Measurements from ENCODE around the gene MED9. TPM values are rescaled to one million over a fixed set of nuclear protein-coding genes. Genes with fewer than 3 reads are reported as not detected.
A peak's percentile ranks its signal among the peaks of the same experiment; 100 is the strongest.

MED9 gene
- total and polyA plus RNA-seq, 4 donors: 6.6 to 11.1 (median 7.8) TPM

GRCh38 chr17:17495536-17496188 is 18.9 kb downstream of the MED9 start:
- DNase-seq (peak in 1 of 2 donors; percentile 83), ATAC-seq (ENCODE audit: low FRiP score) (peak; percentile 3)
- intact Hi-C loops (cut with DNase I): loop anchor here (1.0 to 5.0 kb wide), 6 partner anchors 19 to 147 kb away; partner anchors contain the start of genes MED9 (in 1 of the 2) and PEMT (in 1 of the 2)
- 1% methylated on average over 65 of the region's 65 CpGs for WGBS, 2 donors
- Histone ChIP-seq H3K36me3 (ENCODE audit: control insufficient read depth in 1 of 2, insufficient read depth in 2 of 2, low read length in 1 of 2) (peaks cover 0 to 4% of the 10 kb centered on the region in 2 donors), H3K9me3 (ENCODE audit: control insufficient read depth, low read length) (no peaks in the 10 kb centered on the region), H3K27ac (ENCODE audit: low read depth in 1 of 2, low read length in 2 of 2) (no peak overlapping the region), H3K4me1 (ENCODE audit: control insufficient read depth in 1 of 2, insufficient read depth in 2 of 2, low read length in 2 of 2) (no peaks in the 10 kb centered on the region), H3K27me3 (ENCODE audit: control insufficient read depth in 1 of 2, insufficient read depth in 2 of 2, low read length in 1 of 2) (no peaks in the 10 kb centered on the region), H3K4me3 (ENCODE audit: low read length in 2 of 2) (peak overlapping the region in 1 of 2 donors; percentile 6)

DNA sequence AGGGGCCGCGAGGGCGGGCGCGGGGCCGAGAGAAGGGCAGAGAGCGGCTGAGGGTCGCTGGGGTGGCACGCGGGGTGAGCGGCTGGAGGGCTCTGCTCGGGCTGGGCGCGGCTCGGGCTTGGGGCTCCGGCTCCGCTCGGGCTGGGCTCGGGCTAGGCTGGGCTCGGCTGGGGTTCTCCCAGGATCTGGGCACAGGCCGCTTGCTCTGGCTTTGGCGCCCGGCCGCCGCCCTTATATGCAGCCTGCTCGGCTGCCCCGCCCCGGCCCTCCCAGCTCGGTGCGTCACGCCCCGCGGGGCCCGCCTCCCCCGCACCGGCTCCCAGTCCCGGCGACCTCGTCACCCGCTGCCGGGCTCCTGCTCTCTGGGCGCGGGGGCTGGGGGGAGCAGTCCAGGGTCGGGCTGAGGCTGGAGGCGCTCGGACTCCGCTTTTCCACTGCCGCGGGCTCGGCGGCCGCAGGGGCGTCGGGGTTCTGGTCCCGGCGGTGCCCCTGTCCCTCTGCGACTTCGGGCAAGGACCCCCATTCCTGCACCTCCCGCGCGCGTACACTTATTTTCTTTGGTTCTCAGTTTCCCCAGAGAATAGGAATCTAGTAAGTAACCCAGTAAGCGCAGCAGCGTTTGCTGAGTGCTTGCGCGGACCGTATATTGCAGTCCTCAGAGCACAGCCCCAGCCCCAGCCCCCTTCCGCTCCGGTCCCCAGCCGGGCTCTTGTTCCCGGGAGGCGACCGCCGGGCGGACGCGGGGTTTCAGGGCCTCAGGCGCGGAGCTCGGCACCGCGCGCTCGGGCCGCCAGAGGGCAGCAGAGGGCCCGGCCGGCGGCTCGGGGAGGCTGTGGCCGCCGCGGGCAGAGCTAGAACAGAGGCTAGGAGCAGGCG is 19.6 kb downstream of the MED9 start, which contains the start of gene RASD1:
RASD1 (minus strand) TSS at position 207 of the 876 bp plus-strand sequence. CDS start 214 bp downstream, outside the sequence.
- intact Hi-C loops (cut with DNase I): loop anchor here (1.0 to 5.0 kb wide), 6 partner anchors 20 to 146 kb away; partner anchors contain the start of genes MED9 (in 1 of the 2) and PEMT (in 1 of the 2)
- H3K4me1 ChIP-seq (ENCODE audit: control insufficient read depth in 1 of 2, insufficient read depth in 2 of 2, low read length in 2 of 2): no peaks in the 10 kb centered on the region
- DNase-seq (peak; percentile 93 to 96), ATAC-seq (ENCODE audit: low FRiP score) (peak; percentile 95)
- H3K36me3 ChIP-seq (ENCODE audit: control insufficient read depth in 1 of 2, insufficient read depth in 2 of 2, low read length in 1 of 2): peaks cover 0 to 3% of the 10 kb centered on the region in 2 donors
- peak within 1 kb of the TSS in 1 of 2 donors; percentile 49 for H3K27ac ChIP-seq (ENCODE audit: low read depth in 1 of 2, low read length in 2 of 2)
- no peaks in the 10 kb centered on the region for H3K9me3 ChIP-seq (ENCODE audit: control insufficient read depth, low read length)
- H3K4me3 ChIP-seq (ENCODE audit: low read length in 2 of 2): peak within 1 kb of the TSS; percentile 45 to 58
- 0 to 1% methylated on average over 70 to 93 of the region's 93 CpGs for WGBS, 2 donors
- no peaks in the 10 kb centered on the region for H3K27me3 ChIP-seq (ENCODE audit: control insufficient read depth in 1 of 2, insufficient read depth in 2 of 2, low read length in 1 of 2)

GRCh38 chr17:17497065-17497844 is 20.5 kb downstream of the MED9 start:
- no peak for ATAC-seq (ENCODE audit: low FRiP score)
- H3K27me3 ChIP-seq (ENCODE audit: control insufficient read depth in 1 of 2, insufficient read depth in 2 of 2, low read length in 1 of 2): no peaks in the 10 kb centered on the region
- no peaks in the 10 kb centered on the region for H3K36me3 ChIP-seq (ENCODE audit: control insufficient read depth in 1 of 2, insufficient read depth in 2 of 2, low read length in 1 of 2)
- peak in 1 of 2 donors; percentile 33 for DNase-seq
- no peaks in the 10 kb centered on the region for H3K9me3 ChIP-seq (ENCODE audit: control insufficient read depth, low read length)
- WGBS, 2 donors: 40 to 41% methylated on average over 19 of the region's 19 CpGs
- H3K4me3 ChIP-seq (ENCODE audit: low read length in 2 of 2): no peak overlapping the region
- no peaks in the 10 kb centered on the region for H3K4me1 ChIP-seq (ENCODE audit: control insufficient read depth in 1 of 2, insufficient read depth in 2 of 2, low read length in 2 of 2)
- intact Hi-C loops (cut with DNase I): loop anchor here (2.0 to 5.0 kb wide), 5 partner anchors 20 to 146 kb away; partner anchors contain the start of genes MED9 (in 1 of the 2) and PEMT (in 1 of the 2)
- H3K27ac ChIP-seq (ENCODE audit: low read depth in 1 of 2, low read length in 2 of 2): no peak overlapping the region

- H3K9me3 ChIP-seq (ENCODE audit: control insufficient read depth, low read length): no peaks in the 10 kb centered on the region
- H3K27ac ChIP-seq (ENCODE audit: low read depth in 1 of 2, low read length in 2 of 2): no peak overlapping the region
- DNase-seq: peak; percentile 39 to 64
- H3K27me3 ChIP-seq (ENCODE audit: control insufficient read depth in 1 of 2, insufficient read depth in 2 of 2, low read length in 1 of 2): no peaks in the 10 kb centered on the region
- no peak overlapping the region for H3K4me3 ChIP-seq (ENCODE audit: low read length in 2 of 2)
- H3K36me3 ChIP-seq (ENCODE audit: control insufficient read depth in 1 of 2, insufficient read depth in 2 of 2, low read length in 1 of 2): no peaks in the 10 kb centered on the region
- H3K4me1 ChIP-seq (ENCODE audit: control insufficient read depth in 1 of 2, insufficient read depth in 2 of 2, low read length in 2 of 2): no peaks in the 10 kb centered on the region
- ATAC-seq (ENCODE audit: low FRiP score): no peak
- WGBS, 2 donors: 96% methylated on average over 10 of the region's 10 CpGs
- intact Hi-C loops (cut with DNase I): loop anchor here (2.0 to 5.0 kb wide), 5 partner anchors 21 to 145 kb away; partner anchors contain the start of genes MED9 (in 1 of the 2) and PEMT (in 1 of the 2)
Measured at GRCh38 chr17:17497845-17498520, 21.2 kb downstream of the MED9 start.

DNA sequence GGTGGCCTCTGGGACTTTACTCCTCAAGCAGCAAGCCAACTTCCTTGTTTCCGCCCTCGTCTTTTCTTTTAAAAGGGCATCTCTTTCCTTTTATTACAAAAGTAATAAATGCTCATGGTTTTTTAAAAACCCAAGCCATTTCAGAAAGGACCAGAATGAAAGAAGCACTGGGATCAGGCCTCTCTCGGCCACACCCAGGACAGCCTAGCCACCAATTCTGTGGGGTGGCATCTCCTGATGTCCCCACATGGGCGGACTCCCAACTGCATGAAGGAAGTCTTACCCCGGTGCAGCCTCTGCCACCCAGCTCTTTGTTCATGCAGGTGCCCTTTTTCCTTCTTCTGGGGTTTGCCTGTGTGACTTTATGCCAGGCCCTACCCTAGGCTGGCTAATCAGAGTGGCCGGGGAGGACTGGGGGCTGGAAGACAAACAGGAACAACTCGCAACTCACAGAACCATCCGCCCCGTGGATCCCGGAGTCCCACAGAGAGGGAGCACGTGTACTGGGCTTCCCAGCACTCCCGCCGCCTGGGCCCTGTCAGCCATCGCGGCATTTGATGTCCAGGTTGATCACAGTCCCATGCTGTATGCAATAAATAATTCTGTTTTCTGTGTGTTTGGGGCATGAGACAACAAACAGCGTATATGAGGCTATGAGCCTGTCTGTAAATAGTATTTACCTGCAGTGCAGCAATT is 22.0 kb downstream of the MED9 start:
- Histone ChIP-seq H3K27ac (ENCODE audit: low read depth in 1 of 2, low read length in 2 of 2) (no peak overlapping the region), H3K27me3 (ENCODE audit: control insufficient read depth in 1 of 2, insufficient read depth in 2 of 2, low read length in 1 of 2) (no peaks in the 10 kb centered on the region), H3K4me1 (ENCODE audit: control insufficient read depth in 1 of 2, insufficient read depth in 2 of 2, low read length in 2 of 2) (no peaks in the 10 kb centered on the region), H3K4me3 (ENCODE audit: low read length in 2 of 2) (no peak overlapping the region), H3K9me3 (ENCODE audit: control insufficient read depth, low read length) (no peaks in the 10 kb centered on the region), H3K36me3 (ENCODE audit: control insufficient read depth in 1 of 2, insufficient read depth in 2 of 2, low read length in 1 of 2) (no peaks in the 10 kb centered on the region)
- DNase-seq (peak; percentile 34 to 72), ATAC-seq (ENCODE audit: low FRiP score) (no peak)
- intact Hi-C loops (cut with DNase I): loop anchor here in 1 of 2 donors (5.0 kb wide), 2 partner anchors 94 to 141 kb away; partner anchors contain the start of gene PEMT
- 91 to 93% methylated on average over 16 of the region's 16 CpGs for WGBS, 2 donors

DNA sequence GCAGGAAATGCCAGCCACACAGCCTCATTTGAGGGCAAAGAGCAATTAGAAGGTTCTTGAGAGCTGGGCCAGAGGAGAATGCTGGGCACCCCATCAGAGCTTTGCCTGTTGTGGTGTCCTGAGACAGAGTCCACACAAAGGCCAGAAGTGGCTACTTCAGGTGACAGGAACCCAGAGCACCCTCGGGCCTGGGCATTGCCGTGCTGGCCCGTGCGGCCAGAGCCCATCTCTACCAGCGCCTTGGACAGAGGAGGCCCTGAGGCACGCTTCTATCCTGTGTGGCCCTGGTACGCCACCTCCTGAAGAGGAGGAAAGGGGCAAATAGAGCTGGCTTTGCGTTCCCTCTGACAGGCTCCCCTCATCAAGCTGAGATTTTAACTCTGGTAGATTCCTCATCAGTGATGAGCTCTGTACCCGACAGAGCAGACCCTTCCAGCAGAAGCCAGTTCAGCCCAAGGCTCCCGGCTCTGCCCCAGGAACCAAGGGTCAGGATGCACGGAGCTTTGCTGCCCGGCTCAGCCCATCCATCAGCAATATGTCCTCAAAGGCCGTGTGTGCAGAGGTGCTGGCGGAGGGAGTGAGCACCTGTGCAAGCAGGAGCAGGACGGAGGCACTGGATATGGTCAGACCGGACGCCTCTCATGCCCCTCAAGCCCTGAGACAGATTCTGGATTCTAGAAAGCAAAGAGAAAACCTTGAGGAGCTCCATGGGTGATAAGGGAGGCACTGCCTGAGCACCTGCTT is 22.8 kb downstream of the MED9 start:
- Histone ChIP-seq H3K9me3 (ENCODE audit: control insufficient read depth, low read length) (no peaks in the 10 kb centered on the region), H3K27me3 (ENCODE audit: control insufficient read depth in 1 of 2, insufficient read depth in 2 of 2, low read length in 1 of 2) (no peaks in the 10 kb centered on the region), H3K4me1 (ENCODE audit: control insufficient read depth in 1 of 2, insufficient read depth in 2 of 2, low read length in 2 of 2) (no peaks in the 10 kb centered on the region), H3K4me3 (ENCODE audit: low read length in 2 of 2) (no peak overlapping the region), H3K27ac (ENCODE audit: low read depth in 1 of 2, low read length in 2 of 2) (no peak overlapping the region), H3K36me3 (ENCODE audit: control insufficient read depth in 1 of 2, insufficient read depth in 2 of 2, low read length in 1 of 2) (no peaks in the 10 kb centered on the region)
- peak; percentile 29 to 55 for DNase-seq
- no peak for ATAC-seq (ENCODE audit: low FRiP score)
- WGBS, 2 donors: 88 to 91% methylated on average over 17 of the region's 17 CpGs
- intact Hi-C loops (cut with DNase I): loop anchor here in 1 of 2 donors (5.0 kb wide), 2 partner anchors 93 to 142 kb away; partner anchors contain the start of gene PEMT

GRCh38 chr17:17500999-17501605 is 24.3 kb downstream of the MED9 start:
- intact Hi-C loops (cut with DNase I): no loop called here
- WGBS, 2 donors: 77 to 78% methylated on average over 14 of the region's 14 CpGs
- no peak overlapping the region for H3K4me3 ChIP-seq (ENCODE audit: low read length in 2 of 2)
- no peak for ATAC-seq (ENCODE audit: low FRiP score)
- H3K27me3 ChIP-seq (ENCODE audit: control insufficient read depth in 1 of 2, insufficient read depth in 2 of 2, low read length in 1 of 2): no peaks in the 10 kb centered on the region
- H3K9me3 ChIP-seq (ENCODE audit: control insufficient read depth, low read length): no peaks in the 10 kb centered on the region
- H3K4me1 ChIP-seq (ENCODE audit: control insufficient read depth in 1 of 2, insufficient read depth in 2 of 2, low read length in 2 of 2): no peaks in the 10 kb centered on the region
- no peak overlapping the region for H3K27ac ChIP-seq (ENCODE audit: low read depth in 1 of 2, low read length in 2 of 2)
- no peaks in the 10 kb centered on the region for H3K36me3 ChIP-seq (ENCODE audit: control insufficient read depth in 1 of 2, insufficient read depth in 2 of 2, low read length in 1 of 2)
- DNase-seq: peak in 1 of 2 donors; percentile 48
